Measurements from ENCODE around the gene SLC25A11. TPM values are rescaled to one million over a fixed set of nuclear protein-coding genes. Genes with fewer than 3 reads are reported as not detected.
"Not testable (repeated sequence)": the region's sequence is repeated elsewhere in the genome, so short reads cannot be mapped to it uniquely, and the experiment has no call there.

The SLC25A11 gene
- total RNA-seq, 1 experiment from 2014 or later = 38.4 TPM

DNA sequence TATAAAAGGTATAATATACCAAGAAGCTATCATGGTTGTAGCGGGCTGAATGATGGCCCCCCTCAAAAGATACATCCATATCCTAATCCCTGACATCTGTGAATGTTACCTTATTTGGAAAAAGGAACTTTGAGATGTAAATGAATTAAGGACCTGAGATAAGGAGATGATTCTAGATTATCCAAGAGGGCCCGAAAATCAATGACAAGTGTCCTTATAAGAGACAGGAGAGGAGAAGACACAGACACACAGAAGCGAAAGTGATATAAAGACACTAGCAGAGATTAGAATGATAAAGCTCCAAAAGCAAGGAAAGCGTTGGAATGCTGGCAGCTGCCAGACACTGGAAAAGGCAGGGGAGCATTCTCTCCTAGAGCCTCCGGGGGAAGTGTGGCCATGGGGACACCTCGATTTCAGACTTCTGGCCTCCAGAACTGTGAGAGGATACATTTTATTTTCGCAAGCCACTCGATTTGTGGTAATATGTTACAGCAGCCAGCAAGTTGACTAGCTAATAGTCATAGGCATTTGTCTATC lies 20.3 kb downstream of the SLC25A11 start:
- no TSS peak for BruUV-seq (replicated peaks)
- H3K4me1 Mint-ChIP-seq (ENCODE audit: low read depth, unreplicated experiment) = no peaks in the 10 kb centered on the region
- no peak for DNase-seq
- no peaks in the 10 kb centered on the region for H3K9me3 Mint-ChIP-seq (ENCODE audit: low read depth, unreplicated experiment)
- H3K27me3 Mint-ChIP-seq (ENCODE audit: unreplicated experiment) = no peaks in the 10 kb centered on the region
- TF ChIP-seq, protein P1, sequence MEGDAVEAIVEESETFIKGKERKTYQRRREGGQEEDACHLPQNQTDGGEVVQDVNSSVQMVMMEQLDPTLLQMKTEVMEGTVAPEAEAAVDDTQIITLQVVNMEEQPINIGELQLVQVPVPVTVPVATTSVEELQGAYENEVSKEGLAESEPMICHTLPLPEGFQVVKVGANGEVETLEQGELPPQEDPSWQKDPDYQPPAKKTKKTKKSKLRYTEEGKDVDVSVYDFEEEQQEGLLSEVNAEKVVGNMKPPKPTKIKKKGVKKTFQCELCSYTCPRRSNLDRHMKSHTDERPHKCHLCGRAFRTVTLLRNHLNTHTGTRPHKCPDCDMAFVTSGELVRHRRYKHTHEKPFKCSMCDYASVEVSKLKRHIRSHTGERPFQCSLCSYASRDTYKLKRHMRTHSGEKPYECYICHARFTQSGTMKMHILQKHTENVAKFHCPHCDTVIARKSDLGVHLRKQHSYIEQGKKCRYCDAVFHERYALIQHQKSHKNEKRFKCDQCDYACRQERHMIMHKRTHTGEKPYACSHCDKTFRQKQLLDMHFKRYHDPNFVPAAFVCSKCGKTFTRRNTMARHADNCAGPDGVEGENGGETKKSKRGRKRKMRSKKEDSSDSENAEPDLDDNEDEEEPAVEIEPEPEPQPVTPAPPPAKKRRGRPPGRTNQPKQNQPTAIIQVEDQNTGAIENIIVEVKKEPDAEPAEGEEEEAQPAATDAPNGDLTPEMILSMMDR (IDR thresholded peaks at IDR 0.05; ENCODE audit: unreplicated experiment) = no peak
- H3K36me3 Mint-ChIP-seq (ENCODE audit: insufficient read depth, unreplicated experiment) = peaks cover 4% of the 10 kb centered on the region
- no peak overlapping the region for H3K4me3 Mint-ChIP-seq (ENCODE audit: low read depth, unreplicated experiment)
- H3K27ac Mint-ChIP-seq (ENCODE audit: unreplicated experiment) = no peak overlapping the region
- intact Hi-C loops (cut with micrococcal nuclease; ENCODE audit: unreplicated experiment) = loop anchor here (10.0 kb wide), 1 partner anchor 65 kb away; the partner anchor contains the start of gene CAMTA2
- CTCF ChIA-PET = no interaction called here

DNA sequence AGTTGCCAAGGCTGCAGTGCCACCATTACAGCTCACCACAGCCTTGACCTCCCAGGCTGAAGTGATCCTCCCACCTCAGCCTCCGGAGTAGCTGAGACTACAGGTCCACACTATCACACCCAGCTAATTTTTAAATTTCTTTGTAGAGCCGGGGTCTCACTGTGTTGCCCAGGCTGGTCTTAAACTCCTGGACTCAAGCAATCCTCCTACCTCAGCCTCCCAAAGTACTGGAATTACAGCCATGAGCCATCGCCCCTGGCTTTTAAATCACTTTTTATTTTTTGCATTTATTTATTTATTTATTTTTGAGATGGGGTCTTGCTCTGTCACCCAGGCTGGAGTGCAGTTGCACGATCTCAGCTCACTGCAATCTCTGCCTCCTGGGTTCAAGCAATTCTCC lies 25.3 kb downstream of the SLC25A11 start:
- H3K27me3 Mint-ChIP-seq (ENCODE audit: unreplicated experiment); H3K4me3 Mint-ChIP-seq (ENCODE audit: low read depth, unreplicated experiment); H3K27ac Mint-ChIP-seq (ENCODE audit: unreplicated experiment); BruUV-seq (replicated peaks); H3K36me3 Mint-ChIP-seq (ENCODE audit: insufficient read depth, unreplicated experiment); H3K4me1 Mint-ChIP-seq (ENCODE audit: low read depth, unreplicated experiment); DNase-seq; H3K9me3 Mint-ChIP-seq (ENCODE audit: low read depth, unreplicated experiment): not testable (repeated sequence)
- intact Hi-C loops (cut with micrococcal nuclease; ENCODE audit: unreplicated experiment) = loop anchor here (10.0 kb wide), 1 partner anchor 70 kb away; the partner anchor contains the start of gene CAMTA2
- CTCF ChIA-PET = interaction anchor here (0.6 to 1.0 kb wide), 3 partner anchors 53 to 1586 kb away, joined by 3 read pairs; partner anchors contain the start of gene SPAG7

DNA sequence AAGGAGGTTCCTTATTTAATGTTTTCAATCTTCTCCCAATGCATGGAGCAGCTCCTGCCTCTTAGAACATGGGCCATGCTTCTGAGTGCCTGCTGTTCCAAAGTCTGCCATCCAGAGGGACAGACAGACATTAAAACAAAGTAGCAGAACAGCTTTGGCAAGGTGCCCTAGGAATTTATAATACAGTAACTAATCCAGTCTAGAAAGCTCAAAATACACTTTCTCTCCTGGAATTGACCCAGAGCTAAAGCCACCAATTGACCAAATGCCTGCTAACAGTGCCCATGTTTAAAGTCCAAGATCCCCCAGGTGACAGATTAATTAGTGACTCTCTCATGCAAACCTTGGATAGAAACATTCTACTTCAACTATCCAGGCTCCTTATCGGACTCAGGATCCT lies 25.9 kb downstream of the SLC25A11 start:
- Mint-ChIP-seq H3K4me1 (ENCODE audit: low read depth, unreplicated experiment) (no peaks in the 10 kb centered on the region), H3K4me3 (ENCODE audit: low read depth, unreplicated experiment) (no peak overlapping the region), H3K36me3 (ENCODE audit: insufficient read depth, unreplicated experiment) (no peaks in the 10 kb centered on the region), H3K27me3 (ENCODE audit: unreplicated experiment) (no peaks in the 10 kb centered on the region), H3K9me3 (ENCODE audit: low read depth, unreplicated experiment) (no peaks in the 10 kb centered on the region), H3K27ac (ENCODE audit: unreplicated experiment) (no peak overlapping the region)
- no peak for DNase-seq
- CTCF ChIA-PET = interaction anchor here (0.6 to 1.0 kb wide), 3 partner anchors 9 to 599 kb away, joined by 3 to 7 read pairs (median 3); partner anchors contain the start of gene SPAG7
- TF ChIP-seq, protein P1 (IDR thresholded peaks at IDR 0.05; ENCODE audit: unreplicated experiment) = no peak
- intact Hi-C loops (cut with micrococcal nuclease; ENCODE audit: unreplicated experiment) = loop anchor here (10.0 kb wide), 1 partner anchor 71 kb away; the partner anchor contains the start of gene CAMTA2
- BruUV-seq (replicated peaks) = no TSS peak

DNA sequence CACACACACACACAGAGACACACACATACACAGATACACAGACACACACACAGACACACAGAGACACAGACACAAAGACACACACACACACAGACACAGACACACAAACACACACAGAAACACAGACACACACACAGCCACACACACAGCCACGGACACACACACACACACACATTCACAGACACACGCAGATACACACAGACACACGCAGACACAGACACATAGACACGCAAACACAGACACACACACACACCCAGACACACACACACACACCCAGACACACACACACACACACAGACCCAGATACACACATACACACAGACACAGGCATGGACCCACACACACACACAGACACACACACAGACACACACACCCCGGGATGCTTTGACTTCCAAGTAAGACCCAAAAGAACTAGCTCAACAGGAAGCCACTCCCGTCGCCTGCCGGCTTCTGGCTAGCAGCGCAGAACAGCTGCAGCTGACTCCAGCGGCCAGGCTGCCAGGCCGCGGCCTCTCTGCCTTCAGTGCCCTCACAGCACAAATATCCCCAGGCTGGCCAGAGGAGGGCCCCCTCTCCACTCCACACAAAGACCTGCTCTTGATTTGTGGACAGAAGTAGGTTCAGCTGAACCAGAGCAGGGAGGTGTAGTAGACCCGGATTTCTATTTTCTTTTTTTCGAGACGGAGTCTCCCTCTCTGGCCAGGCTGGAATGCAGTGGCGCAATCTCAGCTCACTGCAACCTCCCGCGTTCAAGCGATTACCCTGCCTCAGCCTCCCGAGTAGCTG lies 30.9 kb downstream of the SLC25A11 start:
- CTCF ChIA-PET = interaction anchor here (0.6 to 1.9 kb wide), 9 partner anchors 25 to 199 kb away, joined by 3 to 11 read pairs (median 5); partner anchors contain the start of genes ARRB2, CAMTA2, RNF167 and SLC25A11
- Mint-ChIP-seq H3K4me1 (ENCODE audit: low read depth, unreplicated experiment) (no peaks in the 10 kb centered on the region), H3K27ac (ENCODE audit: unreplicated experiment) (no peak overlapping the region), H3K36me3 (ENCODE audit: insufficient read depth, unreplicated experiment) (no peaks in the 10 kb centered on the region), H3K9me3 (ENCODE audit: low read depth, unreplicated experiment) (no peaks in the 10 kb centered on the region), H3K27me3 (ENCODE audit: unreplicated experiment) (no peaks in the 10 kb centered on the region), H3K4me3 (ENCODE audit: low read depth, unreplicated experiment) (no peak overlapping the region)
- peak; percentile 80 for DNase-seq
- TF ChIP-seq, protein P1 (IDR thresholded peaks at IDR 0.05; ENCODE audit: unreplicated experiment) = peak; percentile 65
- no TSS peak for BruUV-seq (replicated peaks)
- intact Hi-C loops (cut with micrococcal nuclease; ENCODE audit: unreplicated experiment) = loop anchor here (1.0 kb wide), 1 partner anchor 153 kb away; no protein-coding TSS in a partner anchor

Data from Calu3 (cell line).